Spinal cord (tissue), 10 donors: ENCODE data around the gene DCAKD. TPM values are rescaled to one million over a fixed set of nuclear protein-coding genes. Genes with fewer than 3 reads are reported as not detected.
A peak's percentile ranks its signal among the peaks of the same experiment; 100 is the strongest.

Experiments used
- DNase-seq, 6 donors: peaks; one replicate each; pipeline versions ENCODE4 v3.0.0 to v3.0.0-alpha.2; 2013 to 2015; ENCODE audit warnings: low spot score in 6 of 6, low read depth in 4 of 6
- H3K27ac ChIP-seq: one replicate; pipeline ENCODE4 v1.5.1; 2013; ENCODE audit warnings: low read depth, low read length, control low read depth
- H3K27me3 ChIP-seq: one replicate; pipeline ENCODE4 v1.6.1; 2013; ENCODE audit warnings: low read length; ENCODE audit not compliant: control insufficient read depth, insufficient read depth
- H3K36me3 ChIP-seq: one replicate; pipeline ENCODE4 v1.6.1; 2013; ENCODE audit warnings: low read length; ENCODE audit not compliant: control insufficient read depth, insufficient read depth
- H3K4me1 ChIP-seq: one replicate; pipeline ENCODE4 v1.6.1; 2013; ENCODE audit warnings: low read length; ENCODE audit not compliant: control insufficient read depth, insufficient read depth
- H3K4me3 ChIP-seq: one replicate; pipeline ENCODE4 v1.5.1; 2013; ENCODE audit warnings: low read depth, low read length, control low read depth
- H3K9me3 ChIP-seq: one replicate; pipeline ENCODE4 v1.6.1; 2013; ENCODE audit warnings: low read length; ENCODE audit not compliant: control insufficient read depth, insufficient read depth
- WGBS: methylation state at CpG from one replicate; pipeline ENCODE4 v1.1.5; 2013; ENCODE audit warnings: missing lambda C conversion rate; ENCODE audit not compliant: insufficient coverage; 5-methylcytosine and 5-hydroxymethylcytosine counted together
- polyA plus RNA-seq, 2 donors: library from polyadenylated mRNA; unstranded; fragments of 120-200 nt; gene quantifications; one replicate each; pipeline ENCODE4 v1.2.1, GENCODE V29; 2013; ENCODE audit not compliant: insufficient read length in 2 of 2
- total RNA-seq, 2 donors: library from RNA; depleted of rRNA in 1 of 2; stranded (reverse); fragments of 120-200 nt in 1 of 2; fragments of >200 nt in 1 of 2; gene quantifications; one replicate each; pipeline versions ENCODE4 v1.2.3 to v1.2.4, GENCODE V29; 2013 to 2014
- donor health status: healthy.

DCAKD gene
- total and polyA plus RNA-seq, 4 donors = 34.6 to 79.1 (median 59.3) TPM

DNA sequence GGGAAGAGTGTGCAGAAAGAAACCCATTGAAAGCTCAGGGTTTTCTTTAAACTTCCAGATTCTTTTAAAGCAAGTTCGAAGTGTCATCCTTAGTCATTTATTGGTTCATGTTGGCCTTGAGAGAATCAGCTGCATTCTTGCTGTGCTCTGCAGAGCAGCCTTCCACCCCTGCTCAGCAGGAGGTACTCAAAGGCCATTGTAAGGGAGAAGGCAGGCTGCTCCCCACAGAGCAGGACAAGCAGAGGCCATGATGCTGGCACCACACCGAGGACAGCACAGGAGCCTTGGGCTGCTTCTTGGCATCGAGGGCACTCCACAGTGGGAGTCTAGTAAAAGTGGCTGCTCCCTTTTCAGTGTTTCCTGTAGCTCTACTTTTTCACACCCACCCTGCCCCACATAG, 39.3 kb upstream of the DCAKD start:
- no peak overlapping the region for H3K27ac ChIP-seq
- DNase-seq = peak in 1 of 6 donors; percentile 49
- H3K4me3 ChIP-seq = no peak overlapping the region
- H3K27me3 ChIP-seq = no peaks in the 10 kb centered on the region
- H3K9me3 ChIP-seq = no peaks in the 10 kb centered on the region
- peaks cover 61% of the 10 kb centered on the region for H3K4me1 ChIP-seq
- H3K36me3 ChIP-seq = peaks cover 66% of the 10 kb centered on the region
- WGBS = 27% methylated on average over 2 of the region's 3 CpGs

DNA sequence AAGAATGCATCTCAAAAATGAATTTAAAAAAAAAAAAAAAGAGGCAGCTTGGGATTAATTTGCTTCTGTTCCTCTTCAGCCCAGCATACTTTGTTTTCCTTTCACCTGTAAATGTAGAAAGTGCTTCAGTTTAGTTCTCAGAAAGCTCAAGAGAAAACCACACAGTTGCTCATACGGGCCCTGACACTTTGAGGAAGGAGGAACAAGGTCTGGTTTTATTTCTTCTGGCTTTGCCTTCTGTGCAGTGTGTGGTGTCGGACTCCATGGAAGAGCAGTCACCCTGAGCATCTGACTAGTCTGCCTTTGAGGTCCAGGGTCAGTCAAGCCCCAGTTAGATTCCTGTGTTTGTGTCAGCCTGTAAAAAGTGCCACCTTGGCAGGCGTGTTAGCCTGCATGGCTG, 37.3 kb upstream of the DCAKD start:
- H3K4me3 ChIP-seq = no peak overlapping the region
- H3K27ac ChIP-seq = no peak overlapping the region
- no peaks in the 10 kb centered on the region for H3K9me3 ChIP-seq
- peaks cover 53% of the 10 kb centered on the region for H3K4me1 ChIP-seq
- WGBS = 100% methylated on average over 2 of the region's 3 CpGs
- no peaks in the 10 kb centered on the region for H3K27me3 ChIP-seq
- no peak for DNase-seq
- H3K36me3 ChIP-seq = peaks cover 60% of the 10 kb centered on the region

DNA sequence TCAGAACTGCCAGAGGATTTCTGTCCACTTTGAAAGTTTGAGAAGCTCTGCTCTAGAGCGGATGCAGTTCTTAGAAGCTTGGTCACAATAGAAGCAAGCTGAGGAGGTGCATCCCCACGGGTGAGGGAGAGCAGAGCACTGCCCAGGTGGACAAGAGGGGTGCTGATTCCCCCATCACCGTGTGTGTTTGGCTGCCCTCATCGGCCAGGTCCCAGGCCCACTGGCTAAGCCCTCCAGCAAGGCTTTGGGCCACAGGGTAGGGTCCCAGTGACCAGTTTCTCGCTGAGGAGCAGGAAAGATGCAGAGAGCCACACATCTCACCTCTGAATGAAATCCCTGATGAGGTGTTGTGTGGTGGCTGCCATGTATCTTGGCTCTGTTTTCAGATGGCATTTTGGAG, 36.5 kb upstream of the DCAKD start:
- Histone ChIP-seq H3K4me1 (peaks cover 46% of the 10 kb centered on the region), H3K27me3 (no peaks in the 10 kb centered on the region), H3K4me3 (no peak overlapping the region), H3K27ac (peak overlapping the region; percentile 60), H3K36me3 (peaks cover 56% of the 10 kb centered on the region), H3K9me3 (no peaks in the 10 kb centered on the region)
- DNase-seq = no peak
- 97% methylated on average over 5 of the region's 5 CpGs for WGBS

DNA sequence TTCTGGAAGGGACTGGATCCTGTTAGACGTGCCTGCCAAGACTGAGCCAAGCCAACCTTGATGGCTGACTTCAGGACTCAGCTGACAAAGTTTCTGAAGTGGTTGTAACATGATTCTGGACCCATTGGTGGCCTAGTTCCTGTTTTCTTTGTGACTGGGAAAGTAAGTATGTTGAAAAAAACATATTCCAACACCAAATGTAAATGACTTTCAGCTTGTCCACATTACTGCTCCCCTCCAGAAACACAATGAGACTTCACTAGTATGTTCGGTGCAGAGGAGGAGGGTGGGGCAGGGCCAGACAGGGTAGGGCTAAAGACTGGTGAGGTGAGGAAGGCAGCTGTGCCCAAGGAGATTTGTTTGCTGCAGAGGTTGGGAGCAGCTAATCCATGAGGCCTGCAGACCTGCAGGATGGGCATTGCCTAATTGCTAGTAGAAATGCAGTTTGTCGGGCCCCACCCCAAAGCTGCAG, 36.1 kb upstream of the DCAKD start:
- H3K9me3 ChIP-seq = no peaks in the 10 kb centered on the region
- H3K4me3 ChIP-seq = no peak overlapping the region
- WGBS = 70% methylated on average over 2 of the region's 3 CpGs
- H3K27me3 ChIP-seq = no peaks in the 10 kb centered on the region
- peaks cover 59% of the 10 kb centered on the region for H3K36me3 ChIP-seq
- peaks cover 42% of the 10 kb centered on the region for H3K4me1 ChIP-seq
- peak overlapping the region; percentile 60 for H3K27ac ChIP-seq
- no peak for DNase-seq

DNA sequence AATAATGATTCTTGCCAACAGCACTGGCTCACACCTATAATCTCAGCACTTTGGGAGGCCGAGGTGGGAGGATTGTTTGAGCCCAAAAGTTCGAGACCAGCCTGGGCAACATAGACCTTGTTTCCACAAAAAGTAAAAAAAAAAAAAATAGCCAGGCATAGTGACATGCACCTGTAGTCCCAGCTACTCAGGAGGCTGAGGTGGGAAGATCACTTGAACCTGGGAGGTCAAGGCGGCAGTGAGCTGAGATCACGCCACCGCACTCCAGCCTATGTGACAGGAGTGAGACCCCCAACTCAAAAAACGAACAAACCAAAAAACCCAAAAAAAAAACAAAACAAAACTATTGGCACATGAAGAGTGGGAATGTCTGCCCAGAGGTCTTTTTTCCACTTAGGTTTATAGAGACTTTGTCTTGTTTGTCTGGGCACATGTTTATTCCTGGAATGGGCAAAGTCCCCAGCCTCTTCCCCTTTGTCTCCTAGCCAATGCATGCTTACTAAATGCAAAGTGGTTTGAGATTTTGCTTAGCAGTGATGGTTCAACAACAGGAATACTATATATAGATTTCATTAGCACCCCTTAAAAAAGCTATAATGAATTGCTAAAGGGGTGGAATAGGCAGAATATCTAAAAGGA, 35.6 kb upstream of the DCAKD start:
- 71% methylated on average over 1 of the region's 6 CpGs for whole genome bisulfite sequencing
- peak overlapping the region; percentile 60 for H3K27ac ChIP-seq
- no peaks in the 10 kb centered on the region for H3K9me3 ChIP-seq
- H3K4me1 ChIP-seq = peaks cover 38% of the 10 kb centered on the region
- peaks cover 64% of the 10 kb centered on the region for H3K36me3 ChIP-seq
- no peaks in the 10 kb centered on the region for H3K27me3 ChIP-seq
- no peak overlapping the region for H3K4me3 ChIP-seq
- peak in 2 of 6 donors; percentile 25 to 83 for DNase-seq

DNA sequence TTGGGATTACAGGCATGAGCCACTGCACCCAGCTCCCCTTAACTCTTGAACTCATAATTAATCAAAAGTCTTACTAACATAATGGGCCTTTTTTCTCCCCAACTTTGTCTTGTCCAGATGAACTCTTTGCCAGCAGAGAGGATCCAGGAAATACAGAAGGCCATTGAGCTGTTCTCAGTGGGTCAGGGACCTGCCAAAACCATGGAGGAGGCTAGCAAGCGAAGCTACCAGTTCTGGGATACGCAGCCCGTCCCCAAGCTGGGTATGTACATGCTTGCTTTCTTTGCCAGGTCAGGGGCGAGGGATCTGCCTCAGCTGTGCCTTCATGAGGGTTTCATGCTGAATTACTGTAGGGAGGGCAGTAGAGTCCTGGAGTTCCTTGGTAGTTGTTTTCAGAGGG, 35.0 kb upstream of the DCAKD start:
- 36% methylated on average over 3 of the region's 4 CpGs for WGBS

DNA sequence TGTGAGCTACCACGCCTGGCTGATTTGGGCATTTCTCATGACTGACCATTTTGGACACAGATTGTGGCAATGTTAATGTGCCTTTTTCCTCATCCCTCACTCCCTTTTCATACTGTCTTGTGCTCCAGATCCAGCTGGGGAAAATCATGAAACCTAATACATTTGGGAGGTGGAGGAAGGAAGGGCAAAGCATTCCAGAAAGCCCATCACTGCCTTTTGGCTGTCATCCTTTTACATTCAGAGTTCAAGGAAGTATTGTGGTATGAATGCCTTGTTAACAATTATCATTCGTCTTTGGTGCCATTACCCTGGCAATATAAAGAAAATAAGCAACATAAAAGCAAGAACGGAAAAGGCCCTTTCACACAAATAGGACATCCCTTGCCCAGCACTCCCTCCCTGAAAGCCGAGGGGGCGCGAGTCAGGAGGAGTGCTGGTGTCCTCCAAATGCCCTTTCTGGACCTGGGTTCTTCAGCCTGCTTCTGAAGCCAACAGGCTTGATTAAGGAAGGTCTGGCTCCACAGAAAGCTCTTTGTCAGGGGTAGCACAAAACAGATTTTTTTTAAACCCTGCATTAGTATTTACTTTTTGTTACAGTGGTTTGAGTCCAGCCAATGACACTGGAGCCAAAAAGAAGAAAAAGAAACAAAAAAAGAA, 29.7 kb upstream of the DCAKD start:
- Histone ChIP-seq H3K9me3 (no peaks in the 10 kb centered on the region), H3K4me1 (peaks cover 10% of the 10 kb centered on the region), H3K27ac (peak overlapping the region; percentile 57), H3K36me3 (peaks cover 39% of the 10 kb centered on the region), H3K27me3 (no peaks in the 10 kb centered on the region), H3K4me3 (no peak overlapping the region)
- peak in 2 of 6 donors; percentile 56 to 70 for DNase-seq
- WGBS = 71% methylated on average over 4 of the region's 6 CpGs

More for the DNA sequence above, 35.0 kb upstream of the DCAKD start:
- H3K4me3 ChIP-seq = no peak overlapping the region
- no peaks in the 10 kb centered on the region for H3K27me3 ChIP-seq
- H3K9me3 ChIP-seq = no peaks in the 10 kb centered on the region
- peak in 2 of 6 donors; percentile 45 to 78 for DNase-seq
- H3K27ac ChIP-seq = peak overlapping the region; percentile 31
- peaks cover 36% of the 10 kb centered on the region for H3K4me1 ChIP-seq
- H3K36me3 ChIP-seq = peaks cover 66% of the 10 kb centered on the region

DNA sequence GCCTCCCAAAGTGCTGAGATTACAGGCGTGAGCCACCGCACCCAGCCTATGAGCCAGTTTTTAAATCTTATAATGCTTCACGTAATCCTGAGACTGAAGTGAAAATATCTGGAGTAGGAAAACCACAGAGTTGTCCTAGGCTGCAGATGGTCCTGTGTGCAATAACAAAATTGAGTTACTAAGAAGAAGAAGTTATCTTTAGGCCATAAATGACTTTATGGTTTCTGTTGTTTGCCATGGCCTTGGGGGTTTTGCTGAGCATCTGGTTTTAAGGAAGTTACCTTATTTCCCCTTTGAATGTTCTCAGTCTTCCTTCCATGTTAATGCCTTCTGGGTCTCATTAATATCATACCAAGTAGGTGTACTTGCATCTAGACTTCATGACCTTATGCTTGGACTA, 26.2 kb upstream of the DCAKD start:
- H3K36me3 ChIP-seq = peaks cover 32% of the 10 kb centered on the region
- no peak for DNase-seq
- no peaks in the 10 kb centered on the region for H3K27me3 ChIP-seq
- no peaks in the 10 kb centered on the region for H3K9me3 ChIP-seq
- 90% methylated on average over 3 of the region's 3 CpGs for WGBS
- no peak overlapping the region for H3K4me3 ChIP-seq
- H3K27ac ChIP-seq = no peak overlapping the region
- H3K4me1 ChIP-seq = peaks cover 14% of the 10 kb centered on the region

DNA sequence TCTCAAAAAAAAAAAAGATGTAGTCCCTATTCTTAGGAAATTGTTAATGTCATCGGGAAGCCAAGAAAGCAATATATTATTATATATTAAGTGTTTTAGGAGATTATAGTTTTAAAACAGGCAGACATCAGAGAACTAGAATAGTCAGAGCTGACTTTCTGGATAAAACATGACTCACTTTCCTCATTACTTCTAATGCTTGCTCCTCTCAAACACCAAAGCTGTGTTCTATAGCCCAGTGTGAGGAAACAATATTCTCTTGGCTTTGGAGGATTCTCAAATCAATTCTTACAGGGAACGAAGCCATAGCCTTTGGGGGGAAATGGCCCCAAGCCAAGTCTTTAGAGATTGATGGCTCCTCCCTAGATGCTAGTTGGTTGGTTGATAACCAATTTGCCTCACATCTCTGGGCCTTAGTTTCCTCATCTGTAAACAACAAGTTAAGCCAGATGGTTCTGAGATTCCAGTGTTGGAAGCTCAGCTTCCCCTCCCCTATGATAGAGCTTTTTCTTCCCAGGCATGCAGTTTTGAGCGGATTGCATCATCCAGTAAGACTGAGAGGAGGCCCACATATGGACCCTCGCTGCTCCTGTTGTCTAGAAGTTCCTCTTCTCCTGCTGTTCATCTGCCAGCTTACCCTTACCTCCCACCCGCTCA, 22.1 kb upstream of the DCAKD start:
- Histone ChIP-seq H3K27ac (no peak overlapping the region), H3K4me3 (no peak overlapping the region), H3K4me1 (peaks cover 6% of the 10 kb centered on the region), H3K9me3 (no peaks in the 10 kb centered on the region), H3K27me3 (no peaks in the 10 kb centered on the region), H3K36me3 (peaks cover 25% of the 10 kb centered on the region)
- WGBS = 55% methylated on average over 2 of the region's 5 CpGs
- DNase-seq = no peak
